ENCODE data around the gene CNTN1.

Gene CNTN1

DNA sequence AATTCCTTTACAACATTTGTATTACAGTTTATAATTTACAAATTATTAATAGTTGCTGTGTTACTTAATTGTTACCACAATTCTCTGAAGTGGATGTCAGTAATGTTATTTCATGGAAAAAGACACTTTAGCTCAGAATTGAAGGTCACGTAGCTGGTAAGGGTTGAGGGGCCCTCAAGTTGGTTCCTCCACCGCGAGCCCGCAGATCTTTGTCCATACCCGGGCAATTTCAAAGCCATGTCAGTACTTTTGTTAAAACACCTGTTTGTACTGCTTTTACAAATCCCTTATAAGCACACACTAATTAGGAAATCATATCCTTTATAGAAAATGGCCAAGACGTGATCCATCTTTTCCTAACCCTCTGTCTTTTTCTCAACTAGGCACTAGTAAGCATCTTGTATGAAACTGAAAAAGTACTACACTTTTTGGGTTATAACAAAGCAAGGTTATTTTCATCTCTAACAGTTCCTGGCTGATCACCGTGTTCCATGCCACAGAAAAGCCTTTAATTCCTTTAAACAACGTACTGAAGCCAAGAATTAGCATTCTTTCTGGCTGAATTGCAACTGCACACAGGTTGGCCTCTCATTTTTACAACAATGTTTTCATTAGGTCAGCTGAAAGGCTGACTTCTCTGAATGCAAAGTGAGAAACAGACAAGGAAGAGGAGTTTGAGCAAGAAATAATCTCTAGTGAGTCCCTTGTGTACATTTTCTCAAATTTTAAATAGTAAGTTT lies 76.1 kb downstream of the CNTN1 start:
- no peak for DNase-seq (ENCODE audit: low read depth in 3 of 3)

GRCh38 chr12:40769846-40770245 lies 77.6 kb downstream of the CNTN1 start:
- no peak for DNase-seq (ENCODE audit: low read depth in 3 of 3)

DNA sequence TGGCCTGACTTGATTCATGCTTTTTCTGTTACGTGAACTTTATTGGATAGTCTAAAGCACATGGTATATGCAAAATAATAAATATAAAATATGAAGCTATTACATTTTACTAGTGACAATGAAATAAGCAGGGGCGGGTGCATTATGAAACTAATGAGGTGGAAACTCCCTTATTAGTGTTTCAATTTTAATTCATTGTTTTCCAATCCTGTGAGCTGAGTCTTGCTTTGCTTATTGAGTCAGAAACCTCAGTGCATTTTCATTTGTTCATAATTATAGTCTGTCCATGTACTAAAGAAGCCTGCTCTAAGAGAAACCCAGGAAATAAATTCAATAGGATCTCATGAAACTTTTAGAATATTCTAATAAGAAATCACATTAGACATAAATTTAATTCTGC lies 78.5 kb downstream of the CNTN1 start:
- DNase-seq (ENCODE audit: low read depth in 3 of 3): no peak

- no peak for DNase-seq (ENCODE audit: low read depth in 3 of 3)
Observed at GRCh38 chr12:40775661-40776060, 83.4 kb downstream of the CNTN1 start.

- no peak for DNase-seq (ENCODE audit: low read depth in 3 of 3)
Observed at GRCh38 chr12:40784102-40784501, 91.9 kb downstream of the CNTN1 start.

GRCh38 chr12:40788276-40788675 lies 96.0 kb downstream of the CNTN1 start:
- DNase-seq (ENCODE audit: low read depth in 3 of 3): no peak

DNA sequence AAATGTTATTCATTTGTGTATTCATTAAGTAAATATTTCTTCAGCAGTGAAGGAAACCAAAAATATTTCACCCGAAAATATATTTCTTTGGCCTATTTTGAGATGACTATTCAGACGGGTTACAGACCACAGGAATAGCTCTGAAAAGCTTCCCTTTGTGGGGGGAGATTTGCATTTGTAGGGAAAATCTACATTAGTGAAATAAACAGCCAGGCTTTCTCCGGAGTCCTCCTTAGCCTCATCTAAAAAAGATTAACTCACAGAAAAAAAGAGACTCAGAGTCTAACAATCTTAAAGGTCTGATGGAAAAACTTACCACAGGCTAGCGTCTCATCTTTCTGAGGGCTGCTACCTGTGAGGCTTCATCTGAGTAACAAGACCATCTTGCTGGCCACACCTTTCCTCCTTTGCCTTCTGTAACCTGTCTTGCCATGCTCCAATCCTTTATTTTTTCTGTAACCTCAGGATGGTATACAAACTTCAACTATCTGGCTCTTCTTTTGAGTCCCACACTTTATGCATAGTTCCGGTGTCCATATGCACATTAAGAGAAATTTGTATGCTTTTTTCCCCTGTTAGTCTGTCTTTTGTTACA lies 100.7 kb downstream of the CNTN1 start:
- no peak for DNase-seq (ENCODE audit: low read depth in 3 of 3)

GRCh38 chr12:40793471-40793870 lies 101.2 kb downstream of the CNTN1 start:
- no peak for DNase-seq (ENCODE audit: low read depth in 3 of 3)

DNA sequence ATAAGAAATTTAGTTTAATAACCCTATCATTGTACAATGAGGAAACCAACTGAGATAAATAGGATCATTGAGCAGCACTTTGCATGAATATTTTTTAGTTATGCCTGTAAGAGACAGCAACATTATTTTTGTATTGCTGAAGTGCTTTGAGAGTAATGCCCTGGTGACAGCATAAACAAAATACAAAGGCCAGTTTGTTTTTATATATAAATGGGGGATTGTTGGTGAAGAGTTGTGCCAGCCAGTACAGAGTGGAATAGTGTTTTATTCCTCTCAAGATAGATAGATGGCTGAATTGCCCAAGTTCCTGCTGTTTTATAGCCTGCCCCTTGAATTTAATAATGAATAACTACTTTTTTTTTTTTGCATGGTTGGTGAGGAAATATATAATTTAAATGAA lies 101.8 kb downstream of the CNTN1 start:
- DNase-seq (ENCODE audit: low read depth in 3 of 3): no peak

GRCh38 chr12:40801082-40801481 lies 108.8 kb downstream of the CNTN1 start:
- DNase-seq (ENCODE audit: low read depth in 3 of 3): no peak

DNA sequence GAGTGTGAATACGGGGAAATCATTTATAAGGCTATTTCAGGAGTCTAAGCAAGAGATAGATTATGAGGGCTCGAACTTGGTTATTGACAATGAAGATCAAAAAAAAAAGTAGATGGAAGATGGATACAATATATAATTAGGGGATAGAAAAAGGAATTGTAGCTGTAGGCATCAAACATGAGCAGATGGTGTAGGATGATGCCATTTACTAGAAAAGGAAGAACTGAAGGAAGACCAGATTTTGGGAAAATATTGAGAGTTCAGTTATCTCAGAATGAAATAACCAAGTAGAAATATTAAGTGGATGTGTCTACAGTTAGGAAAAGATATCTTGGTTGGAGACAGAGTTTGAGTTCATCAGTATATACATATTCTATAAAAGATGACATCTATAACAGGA lies 109.6 kb downstream of the CNTN1 start:
- no peak for DNase-seq (ENCODE audit: low read depth in 3 of 3)

DNA sequence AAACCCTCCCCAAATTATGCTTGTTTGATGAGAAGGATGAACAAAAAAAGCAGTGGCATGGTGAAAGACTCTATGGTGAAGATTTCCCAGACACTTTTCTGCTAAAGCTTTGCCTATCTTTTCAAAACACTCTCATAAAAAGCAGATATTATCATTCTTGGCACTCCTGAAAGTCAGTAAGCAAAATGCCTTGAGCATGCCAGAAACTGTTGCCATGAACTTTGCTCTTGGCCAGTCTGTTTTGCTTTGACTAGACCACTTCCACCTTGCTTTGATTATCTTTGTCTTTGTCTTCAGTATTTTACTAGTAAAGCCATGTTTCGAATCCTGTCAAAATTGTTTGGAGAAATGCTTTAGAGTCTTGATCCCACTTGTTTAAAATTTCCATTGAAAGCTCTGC lies 110.4 kb downstream of the CNTN1 start:
- no peak for DNase-seq (ENCODE audit: low read depth in 3 of 3)

DNA sequence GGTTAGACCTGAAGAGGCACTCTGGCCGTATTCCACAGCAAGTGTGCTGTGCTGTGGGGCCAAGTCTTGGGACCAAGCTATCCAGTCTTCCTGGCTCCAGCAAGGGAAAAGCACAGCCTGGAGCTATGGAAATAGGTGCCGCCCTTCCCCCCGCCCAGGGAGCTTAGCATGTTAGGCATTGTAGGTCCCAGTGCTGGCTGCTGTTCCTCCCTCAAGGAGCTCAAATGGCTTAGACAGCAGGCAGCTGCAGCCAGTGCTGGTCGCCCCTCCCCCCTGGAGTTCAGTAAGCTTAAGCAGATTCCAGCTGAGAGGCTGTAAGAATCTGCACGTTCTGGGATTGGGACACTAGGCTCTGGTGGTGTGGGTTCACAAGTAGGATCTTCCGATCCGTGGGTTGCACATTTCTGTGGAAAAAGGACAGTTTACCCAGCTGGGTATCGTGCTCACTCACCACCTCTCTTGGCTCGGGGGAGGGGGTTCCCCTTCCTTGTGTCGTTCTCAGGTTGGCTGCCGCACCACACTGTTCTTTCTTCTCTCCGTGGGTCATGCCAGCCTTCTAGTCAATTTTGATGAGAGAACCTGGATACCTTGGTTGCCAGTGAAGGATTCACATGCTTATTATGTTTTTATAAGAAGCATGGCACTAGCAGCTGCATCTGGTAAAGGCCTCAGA lies 127.3 kb downstream of the CNTN1 start:
- no peak for DNase-seq (ENCODE audit: low read depth in 3 of 3)

DNA sequence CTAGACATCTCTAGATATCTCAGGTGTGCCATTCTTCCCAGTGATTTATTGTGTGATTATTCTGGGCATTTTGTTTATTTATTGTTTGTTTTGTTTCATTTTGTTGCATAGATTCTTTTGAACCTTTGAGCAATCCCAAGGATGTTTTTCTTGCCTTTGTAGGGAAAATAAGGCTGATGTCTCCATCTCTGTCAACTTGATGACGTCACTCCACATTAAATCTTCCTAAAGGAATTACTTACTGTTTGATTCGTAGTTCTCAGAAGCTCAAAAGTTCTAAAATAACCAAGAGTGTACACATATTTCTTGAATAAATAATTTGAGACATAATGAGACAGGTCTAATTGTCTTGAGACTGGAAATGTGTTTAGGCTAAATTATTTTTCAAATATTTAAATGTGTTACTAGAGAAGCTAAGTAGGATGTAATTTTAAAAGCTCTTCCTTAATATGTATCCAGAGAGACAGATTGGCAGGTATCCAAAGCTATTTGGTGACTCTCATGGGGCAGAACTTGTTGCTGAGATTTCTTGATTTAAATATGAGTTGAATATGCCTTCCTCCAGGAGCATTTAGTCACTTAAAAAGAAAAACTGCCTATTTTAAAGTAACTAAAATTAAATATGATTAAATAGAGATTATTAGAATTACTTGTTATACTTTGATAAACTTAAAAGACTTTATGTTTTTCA lies 128.7 kb downstream of the CNTN1 start:
- DNase-seq (ENCODE audit: low read depth in 3 of 3): no peak

DNA sequence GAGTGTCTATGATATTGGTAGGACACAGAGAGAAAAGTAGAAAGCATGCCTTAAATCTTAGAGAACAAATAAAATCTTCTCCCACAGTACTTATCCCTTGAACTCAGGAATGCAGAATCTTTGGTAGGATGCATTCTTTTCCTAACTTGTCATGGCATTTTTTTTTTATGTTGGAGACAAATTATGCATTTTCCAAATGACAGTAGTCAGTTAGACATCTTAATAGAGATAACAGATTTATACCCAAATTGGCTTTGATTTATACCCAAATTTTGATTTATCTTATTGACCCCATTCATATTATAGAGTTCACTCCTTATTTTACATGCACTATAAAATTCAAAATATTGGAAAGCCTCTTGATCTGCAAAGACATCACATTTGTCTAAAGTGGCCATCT lies 132.9 kb downstream of the CNTN1 start:
- DNase-seq (ENCODE audit: low read depth in 3 of 3): no peak

- no peak for DNase-seq (ENCODE audit: low read depth in 3 of 3)
Observed at GRCh38 chr12:40827683-40828592, 135.7 kb downstream of the CNTN1 start.

DNA sequence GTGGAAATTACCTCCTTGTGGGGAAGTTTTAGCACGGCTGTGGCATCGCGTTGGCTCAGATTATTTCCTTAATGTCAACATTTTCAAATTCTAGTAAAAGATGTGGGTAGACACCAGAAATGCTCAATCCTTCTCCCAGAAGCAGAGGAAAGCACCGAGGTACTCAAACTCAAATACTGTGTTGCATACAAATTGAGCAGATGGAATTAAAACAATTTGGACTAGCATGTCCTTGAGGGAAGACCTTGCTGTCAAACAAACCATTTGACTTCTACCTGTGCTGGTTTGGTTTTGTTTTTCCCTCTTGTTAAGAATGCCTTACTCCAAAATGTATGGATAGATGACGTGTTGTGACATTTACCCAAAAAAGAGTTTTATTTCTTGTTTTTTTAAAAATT lies 136.4 kb downstream of the CNTN1 start:
- DNase-seq (ENCODE audit: low read depth in 3 of 3): no peak

- no peak for DNase-seq (ENCODE audit: low read depth in 3 of 3)
Observed at GRCh38 chr12:40829738-40830144, 137.5 kb downstream of the CNTN1 start.

GRCh38 chr12:40831916-40832315 lies 139.7 kb downstream of the CNTN1 start:
- DNase-seq (ENCODE audit: low read depth in 3 of 3): no peak

DNA sequence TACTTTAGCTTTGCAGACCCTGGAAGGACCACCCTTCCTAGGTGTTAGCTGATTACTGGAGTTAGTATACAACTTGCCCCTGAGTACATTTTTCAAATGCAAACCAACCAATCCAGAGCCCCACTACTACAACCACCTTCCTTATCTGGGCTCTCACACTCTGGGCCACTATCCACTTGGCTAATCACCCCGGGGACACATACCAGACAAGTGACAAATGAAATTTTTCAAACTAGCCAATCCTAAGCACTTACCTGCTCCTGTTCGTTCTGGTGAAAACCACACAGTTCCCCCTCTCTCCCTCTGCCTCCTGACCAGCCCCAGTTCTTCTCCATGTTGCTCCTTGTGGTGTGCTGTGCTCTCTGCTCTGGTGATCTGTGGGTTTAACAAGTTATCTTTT lies 140.4 kb downstream of the CNTN1 start:
- DNase-seq (ENCODE audit: low read depth in 3 of 3): no peak

GRCh38 chr12:40833818-40834217 lies 141.6 kb downstream of the CNTN1 start:
- no peak for DNase-seq (ENCODE audit: low read depth in 3 of 3)

DNA sequence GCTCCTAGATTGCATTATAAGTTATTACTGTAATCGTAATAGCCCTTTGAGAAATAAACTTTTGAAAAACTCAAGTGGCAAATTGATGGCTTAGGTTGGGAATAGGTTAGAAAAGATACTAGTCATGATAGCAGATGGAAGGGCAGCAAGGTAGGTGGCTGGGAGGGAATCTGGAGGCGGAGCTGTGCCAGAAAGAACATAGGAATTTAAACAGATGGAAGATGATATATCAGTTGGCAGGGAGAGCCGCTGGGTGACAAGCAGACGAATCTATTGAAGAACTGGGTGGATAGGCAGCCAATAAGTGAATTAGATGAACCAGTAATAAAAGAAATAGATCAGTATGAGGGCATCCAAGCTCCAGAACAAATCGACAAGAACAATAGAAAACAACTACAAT lies 142.1 kb downstream of the CNTN1 start:
- no peak for DNase-seq (ENCODE audit: low read depth in 3 of 3)

Data from stimulated activated CD4-positive, alpha-beta T cell treated with anti-CD3 and anti-CD28 coated beads, TNF-alpha, amount 100 ng/mL, for 48 hours (primary cell).